Lower leg skin (tissue), 3 donors: Measurements from ENCODE around the gene MYF5.

ENCODE experiments used
- POLR2A ChIP-seq, 2 donors: fragments of 450-650 bp; IDR thresholded peaks; one replicate each; pipeline ENCODE4 v1.6.1; 2016 to 2017; ENCODE audit warnings: antibody characterized with exemption in 2 of 2, mild to moderate bottlenecking in 1 of 2, moderate library complexity in 1 of 2
- TF ChIP-seq, protein P1 (sequence below), 3 donors: fragments of 450-650 bp; IDR thresholded peaks; one replicate each; pipeline ENCODE4 v1.5.1; 2016; ENCODE audit warnings: antibody characterized with exemption in 3 of 3, mild to moderate bottlenecking in 3 of 3, moderate library complexity in 2 of 3

DNA sequence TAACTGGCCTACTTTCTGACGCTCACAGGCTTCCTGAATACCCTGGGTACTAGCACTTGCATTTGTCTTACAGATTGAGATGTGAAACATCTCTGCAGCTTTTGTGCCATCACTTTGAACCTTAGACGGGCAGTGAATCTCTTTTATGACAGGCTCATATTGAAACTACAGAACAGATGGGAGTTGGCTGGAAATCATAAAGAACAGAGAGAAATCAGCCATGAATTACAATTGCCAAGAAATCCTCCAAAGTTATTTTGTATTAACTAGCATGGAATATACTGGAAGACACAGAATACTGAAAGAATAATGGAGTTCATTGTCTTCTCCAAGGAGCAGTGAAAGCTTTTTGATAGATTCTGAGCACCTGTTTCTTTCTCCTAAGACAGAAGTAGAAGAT is 32.7 kb downstream of the MYF5 start:
- TF ChIP-seq, protein P1, sequence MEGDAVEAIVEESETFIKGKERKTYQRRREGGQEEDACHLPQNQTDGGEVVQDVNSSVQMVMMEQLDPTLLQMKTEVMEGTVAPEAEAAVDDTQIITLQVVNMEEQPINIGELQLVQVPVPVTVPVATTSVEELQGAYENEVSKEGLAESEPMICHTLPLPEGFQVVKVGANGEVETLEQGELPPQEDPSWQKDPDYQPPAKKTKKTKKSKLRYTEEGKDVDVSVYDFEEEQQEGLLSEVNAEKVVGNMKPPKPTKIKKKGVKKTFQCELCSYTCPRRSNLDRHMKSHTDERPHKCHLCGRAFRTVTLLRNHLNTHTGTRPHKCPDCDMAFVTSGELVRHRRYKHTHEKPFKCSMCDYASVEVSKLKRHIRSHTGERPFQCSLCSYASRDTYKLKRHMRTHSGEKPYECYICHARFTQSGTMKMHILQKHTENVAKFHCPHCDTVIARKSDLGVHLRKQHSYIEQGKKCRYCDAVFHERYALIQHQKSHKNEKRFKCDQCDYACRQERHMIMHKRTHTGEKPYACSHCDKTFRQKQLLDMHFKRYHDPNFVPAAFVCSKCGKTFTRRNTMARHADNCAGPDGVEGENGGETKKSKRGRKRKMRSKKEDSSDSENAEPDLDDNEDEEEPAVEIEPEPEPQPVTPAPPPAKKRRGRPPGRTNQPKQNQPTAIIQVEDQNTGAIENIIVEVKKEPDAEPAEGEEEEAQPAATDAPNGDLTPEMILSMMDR (IDR thresholded peaks at IDR 0.05): no peak
- TF ChIP-seq POLR2A (IDR thresholded peaks at IDR 0.05): no peak
